Lower leg skin (tissue), 3 donors: ENCODE data around the gene SETD7.

Experiments
- CTCF ChIP-seq, 3 donors: fragments of 450-650 bp; IDR thresholded peaks; one replicate each; pipeline ENCODE4 v1.5.1; 2016; ENCODE audit warnings: antibody characterized with exemption in 3 of 3, mild to moderate bottlenecking in 3 of 3, moderate library complexity in 2 of 3
- POLR2A ChIP-seq, 2 donors: fragments of 450-650 bp; IDR thresholded peaks; one replicate each; pipeline ENCODE4 v1.6.1; 2016 to 2017; ENCODE audit warnings: antibody characterized with exemption in 2 of 2, mild to moderate bottlenecking in 1 of 2, moderate library complexity in 1 of 2

- TF ChIP-seq POLR2A (IDR thresholded peaks at IDR 0.05) = no peak
- TF ChIP-seq CTCF (IDR thresholded peaks at IDR 0.05) = no peak
Measured at GRCh38 chr4:139511320-139511719, 44.7 kb downstream of the SETD7 start.
